ENCODE measurements around the gene STRBP.
A peak's percentile ranks its signal among the peaks of the same experiment; 100 is the strongest.

Gene STRBP

GRCh38 chr9:123087359-123087888, 181.0 kb downstream of the STRBP start:
- H3K4me3 ChIP-seq (ENCODE audit: low read depth, low read length) = no peak overlapping the region
- DNase-seq (ENCODE audit: low read depth) = no peak
- TF ChIP-seq CTCF (conservative IDR thresholded peaks at IDR 0.05; ENCODE audit: low read depth, low read length) = no peak

- no peak for DNase-seq (ENCODE audit: low read depth)
- TF ChIP-seq CTCF (conservative IDR thresholded peaks at IDR 0.05; ENCODE audit: low read depth, low read length) = no peak
- H3K4me3 ChIP-seq (ENCODE audit: low read depth, low read length) = no peak overlapping the region
Measured at GRCh38 chr9:123085916-123086315, 182.5 kb downstream of the STRBP start.

GRCh38 chr9:123084256-123084655, 184.1 kb downstream of the STRBP start:
- DNase-seq (ENCODE audit: low read depth) = no peak
- H3K4me3 ChIP-seq (ENCODE audit: low read depth, low read length) = no peak overlapping the region
- no peak for TF ChIP-seq CTCF (conservative IDR thresholded peaks at IDR 0.05; ENCODE audit: low read depth, low read length)

- TF ChIP-seq CTCF (conservative IDR thresholded peaks at IDR 0.05; ENCODE audit: low read depth, low read length) = no peak
- DNase-seq (ENCODE audit: low read depth) = no peak
- H3K4me3 ChIP-seq (ENCODE audit: low read depth, low read length) = no peak overlapping the region
Measured at GRCh38 chr9:123083680-123084079, 184.7 kb downstream of the STRBP start.

GRCh38 chr9:123081824-123082223, 186.6 kb downstream of the STRBP start:
- no peak overlapping the region for H3K4me3 ChIP-seq (ENCODE audit: low read depth, low read length)
- peak; percentile 73 for DNase-seq (ENCODE audit: low read depth)
- peak; percentile 69 for TF ChIP-seq CTCF (conservative IDR thresholded peaks at IDR 0.05; ENCODE audit: low read depth, low read length)

- DNase-seq (ENCODE audit: low read depth) = no peak
- no peak for TF ChIP-seq CTCF (conservative IDR thresholded peaks at IDR 0.05; ENCODE audit: low read depth, low read length)
- no peak overlapping the region for H3K4me3 ChIP-seq (ENCODE audit: low read depth, low read length)
Measured at GRCh38 chr9:123080444-123080843, 187.9 kb downstream of the STRBP start.

GRCh38 chr9:123074628-123075027, 193.8 kb downstream of the STRBP start:
- no peak for TF ChIP-seq CTCF (conservative IDR thresholded peaks at IDR 0.05; ENCODE audit: low read depth, low read length)
- H3K4me3 ChIP-seq (ENCODE audit: low read depth, low read length) = no peak overlapping the region
- no peak for DNase-seq (ENCODE audit: low read depth)
